T-helper 17 cell (primary cell): Measurements from ENCODE around the gene GFPT1. TPM values are rescaled to one million over a fixed set of nuclear protein-coding genes. Genes with fewer than 3 reads are reported as not detected.

Experiments used
- total RNA-seq, 4 donors: library from RNA in 2 of 4; stranded (reverse) in 2 of 4; gene quantifications; one replicate each; pipeline ENCODE4 v1.2.3 and lab custom pipeline; 2022 to 2026

The GFPT1 gene
- total RNA-seq, 2 donors from 2014 or later = 15.1 to 18.7 TPM

Other genes with a start within 250 kb of the GFPT1 start
- gene NFU1, start 50.2 kb upstream of the GFPT1 start, total RNA-seq = 10 to 100 TPM; 17.8 to 23.2 TPM